Measurements from ENCODE around the gene CREB5.

The CREB5 gene

GRCh38 chr7:28564033-28564432 lies 151.7 kb downstream of the CREB5 start:
- DNase-seq (ENCODE audit: low spot score) = no peak
- in situ Hi-C loops (cut with MboI; ENCODE audit: low sequenced_read_pairs, unreplicated experiment) = no loop called here
- no peak for TF ChIP-seq CTCF (IDR thresholded peaks at IDR 0.05; ENCODE audit: borderline replicate concordance, control extremely low read depth, extremely low read depth, insufficient read depth, missing control alignments)

GRCh38 chr7:28564755-28565374 lies 152.5 kb downstream of the CREB5 start:
- DNase-seq (ENCODE audit: low spot score) = no peak
- in situ Hi-C loops (cut with MboI; ENCODE audit: low sequenced_read_pairs, unreplicated experiment) = no loop called here
- no peak for TF ChIP-seq CTCF (IDR thresholded peaks at IDR 0.05; ENCODE audit: borderline replicate concordance, control extremely low read depth, extremely low read depth, insufficient read depth, missing control alignments)

GRCh38 chr7:28565980-28566379 lies 153.7 kb downstream of the CREB5 start:
- DNase-seq (ENCODE audit: low spot score) = no peak
- TF ChIP-seq CTCF (IDR thresholded peaks at IDR 0.05; ENCODE audit: borderline replicate concordance, control extremely low read depth, extremely low read depth, insufficient read depth, missing control alignments) = no peak
- in situ Hi-C loops (cut with MboI; ENCODE audit: low sequenced_read_pairs, unreplicated experiment) = no loop called here

- peak; percentile 47 for DNase-seq (ENCODE audit: low spot score)
- no peak for TF ChIP-seq CTCF (IDR thresholded peaks at IDR 0.05; ENCODE audit: borderline replicate concordance, control extremely low read depth, extremely low read depth, insufficient read depth, missing control alignments)
- in situ Hi-C loops (cut with MboI; ENCODE audit: low sequenced_read_pairs, unreplicated experiment) = no loop called here
Measured at GRCh38 chr7:28570113-28570969, 158.0 kb downstream of the CREB5 start.

GRCh38 chr7:28570970-28571288 lies 158.6 kb downstream of the CREB5 start:
- DNase-seq (ENCODE audit: low spot score) = no peak
- in situ Hi-C loops (cut with MboI; ENCODE audit: low sequenced_read_pairs, unreplicated experiment) = no loop called here
- no peak for TF ChIP-seq CTCF (IDR thresholded peaks at IDR 0.05; ENCODE audit: borderline replicate concordance, control extremely low read depth, extremely low read depth, insufficient read depth, missing control alignments)

GRCh38 chr7:28571405-28571804 lies 159.1 kb downstream of the CREB5 start:
- no peak for DNase-seq (ENCODE audit: low spot score)
- TF ChIP-seq CTCF (IDR thresholded peaks at IDR 0.05; ENCODE audit: borderline replicate concordance, control extremely low read depth, extremely low read depth, insufficient read depth, missing control alignments) = no peak
- in situ Hi-C loops (cut with MboI; ENCODE audit: low sequenced_read_pairs, unreplicated experiment) = no loop called here
